SK-N-SH treated with all-trans-retinoic acid at 6 μM for 48 hours (cell line): ENCODE data around the gene ZNF423.

Experiments used
- ESRRG ChIP-seq: fragments of 250-450 bp; sonication (Bioruptor Pico); IDR thresholded peaks from 2 replicates; pipeline ENCODE4 v1.6.1; 2021; ENCODE audit warnings: mild to moderate bottlenecking
- RARB ChIP-seq: fragments of 250-450 bp; sonication (Bioruptor Pico); IDR thresholded peaks from 2 replicates; pipeline ENCODE4 v1.8.0; 2021; ENCODE audit warnings: mild to moderate bottlenecking, moderate library complexity
- SNAI2 ChIP-seq: fragments of 250-450 bp; sonication (Bioruptor Pico); IDR thresholded peaks from 2 replicates; pipeline ENCODE4 v1.5.0; 2020; ENCODE audit warnings: mild to moderate bottlenecking, moderate library complexity
- TCF4 ChIP-seq: fragments of 250-450 bp; sonication (Bioruptor Pico); IDR thresholded peaks from 2 replicates; pipeline ENCODE4 v1.8.0; 2021; ENCODE audit warnings: mild to moderate bottlenecking, moderate library complexity, borderline replicate concordance
- TOX ChIP-seq: fragments of 250-450 bp; sonication (Bioruptor Pico); IDR thresholded peaks from 2 replicates; pipeline ENCODE4 v1.8.0; 2021; ENCODE audit warnings: mild to moderate bottlenecking, moderate library complexity, borderline replicate concordance
- ZFP3 ChIP-seq: fragments of 250-450 bp; sonication (Bioruptor Pico); IDR thresholded peaks from 2 replicates; pipeline ENCODE4 v1.5.0; 2020; ENCODE audit warnings: mild to moderate bottlenecking, moderate library complexity
- ZFP30 ChIP-seq: fragments of 450-650 bp; formaldehyde crosslinking; IDR thresholded peaks from 2 replicates; pipeline ENCODE4 v1.5.0; 2022; ENCODE audit warnings: mild to moderate bottlenecking, moderate library complexity
- ZNF70 ChIP-seq: fragments of 450-650 bp; formaldehyde crosslinking; IDR thresholded peaks from 2 replicates; pipeline ENCODE4 v1.5.0; 2020; ENCODE audit warnings: mild to moderate bottlenecking, moderate library complexity
- ZNF8 ChIP-seq: fragments of 450-650 bp; formaldehyde crosslinking; IDR thresholded peaks from 2 replicates; pipeline ENCODE4 v1.5.0; 2020; ENCODE audit warnings: mild to moderate bottlenecking, moderate library complexity
- TF ChIP-seq, protein P1 (sequence below): fragments of 250-450 bp; sonication (Bioruptor Pico); IDR thresholded peaks from 2 replicates; pipeline ENCODE4 v1.5.1; 2021; ENCODE audit warnings: mild to moderate bottlenecking, moderate library complexity
- TF ChIP-seq, protein P2 (sequence below): fragments of 250-450 bp; sonication (Bioruptor Pico); IDR thresholded peaks from 2 replicates; pipeline ENCODE4 v1.8.0; 2020; ENCODE audit warnings: mild to moderate bottlenecking, moderate library complexity, borderline replicate concordance
- TF ChIP-seq, protein P3 (sequence below): fragments of 250-450 bp; sonication (Bioruptor Pico); IDR thresholded peaks from 2 replicates; pipeline ENCODE4 v1.5.0; 2020; ENCODE audit warnings: mild to moderate bottlenecking, moderate library complexity

DNA sequence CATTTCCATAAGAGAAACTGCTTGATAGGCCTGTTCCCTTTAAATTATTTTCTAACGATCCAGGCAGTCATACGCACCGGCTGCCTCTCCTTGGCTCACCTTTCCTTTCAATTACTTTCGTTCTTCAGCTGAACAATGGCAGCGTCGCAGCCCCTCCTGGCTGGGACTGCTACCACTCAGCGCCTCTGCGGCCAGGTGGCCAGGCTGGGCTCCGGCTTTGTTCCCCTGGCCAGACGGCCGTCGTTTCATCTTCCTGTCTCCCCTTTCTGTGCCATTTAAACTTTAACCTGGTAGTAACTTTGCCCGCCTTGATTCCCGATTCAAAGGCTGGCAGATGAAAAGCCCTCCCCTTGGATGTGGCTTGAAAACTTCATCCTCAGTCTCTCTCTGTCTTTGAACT lies 403.3 kb downstream of the ZNF423 start:
- no peak for TF ChIP-seq TOX
- TF ChIP-seq RARB (CRISPR knock-in tag), result no peak
- no peak for TF ChIP-seq ZFP30 (CRISPR knock-in tag)
- no peak for TF ChIP-seq ZFP3
- TF ChIP-seq SNAI2 (CRISPR knock-in tag), result no peak
- TF ChIP-seq ZNF70, result no peak
- TF ChIP-seq ESRRG (CRISPR knock-in tag), result no peak
- no peak for TF ChIP-seq TCF4
- TF ChIP-seq, protein P1, sequence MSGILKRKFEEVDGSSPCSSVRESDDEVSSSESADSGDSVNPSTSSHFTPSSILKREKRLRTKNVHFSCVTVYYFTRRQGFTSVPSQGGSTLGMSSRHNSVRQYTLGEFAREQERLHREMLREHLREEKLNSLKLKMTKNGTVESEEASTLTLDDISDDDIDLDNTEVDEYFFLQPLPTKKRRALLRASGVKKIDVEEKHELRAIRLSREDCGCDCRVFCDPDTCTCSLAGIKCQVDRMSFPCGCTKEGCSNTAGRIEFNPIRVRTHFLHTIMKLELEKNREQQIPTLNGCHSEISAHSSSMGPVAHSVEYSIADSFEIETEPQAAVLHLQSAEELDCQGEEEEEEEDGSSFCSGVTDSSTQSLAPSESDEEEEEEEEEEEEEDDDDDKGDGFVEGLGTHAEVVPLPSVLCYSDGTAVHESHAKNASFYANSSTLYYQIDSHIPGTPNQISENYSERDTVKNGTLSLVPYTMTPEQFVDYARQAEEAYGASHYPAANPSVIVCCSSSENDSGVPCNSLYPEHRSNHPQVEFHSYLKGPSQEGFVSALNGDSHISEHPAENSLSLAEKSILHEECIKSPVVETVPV (CRISPR knock-in tag), result no peak
- TF ChIP-seq ZNF8, result no peak
- TF ChIP-seq, protein P2, sequence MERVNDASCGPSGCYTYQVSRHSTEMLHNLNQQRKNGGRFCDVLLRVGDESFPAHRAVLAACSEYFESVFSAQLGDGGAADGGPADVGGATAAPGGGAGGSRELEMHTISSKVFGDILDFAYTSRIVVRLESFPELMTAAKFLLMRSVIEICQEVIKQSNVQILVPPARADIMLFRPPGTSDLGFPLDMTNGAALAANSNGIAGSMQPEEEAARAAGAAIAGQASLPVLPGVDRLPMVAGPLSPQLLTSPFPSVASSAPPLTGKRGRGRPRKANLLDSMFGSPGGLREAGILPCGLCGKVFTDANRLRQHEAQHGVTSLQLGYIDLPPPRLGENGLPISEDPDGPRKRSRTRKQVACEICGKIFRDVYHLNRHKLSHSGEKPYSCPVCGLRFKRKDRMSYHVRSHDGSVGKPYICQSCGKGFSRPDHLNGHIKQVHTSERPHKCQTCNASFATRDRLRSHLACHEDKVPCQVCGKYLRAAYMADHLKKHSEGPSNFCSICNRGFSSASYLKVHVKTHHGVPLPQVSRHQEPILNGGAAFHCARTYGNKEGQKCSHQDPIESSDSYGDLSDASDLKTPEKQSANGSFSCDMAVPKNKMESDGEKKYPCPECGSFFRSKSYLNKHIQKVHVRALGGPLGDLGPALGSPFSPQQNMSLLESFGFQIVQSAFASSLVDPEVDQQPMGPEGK, result no peak
- TF ChIP-seq, protein P3, sequence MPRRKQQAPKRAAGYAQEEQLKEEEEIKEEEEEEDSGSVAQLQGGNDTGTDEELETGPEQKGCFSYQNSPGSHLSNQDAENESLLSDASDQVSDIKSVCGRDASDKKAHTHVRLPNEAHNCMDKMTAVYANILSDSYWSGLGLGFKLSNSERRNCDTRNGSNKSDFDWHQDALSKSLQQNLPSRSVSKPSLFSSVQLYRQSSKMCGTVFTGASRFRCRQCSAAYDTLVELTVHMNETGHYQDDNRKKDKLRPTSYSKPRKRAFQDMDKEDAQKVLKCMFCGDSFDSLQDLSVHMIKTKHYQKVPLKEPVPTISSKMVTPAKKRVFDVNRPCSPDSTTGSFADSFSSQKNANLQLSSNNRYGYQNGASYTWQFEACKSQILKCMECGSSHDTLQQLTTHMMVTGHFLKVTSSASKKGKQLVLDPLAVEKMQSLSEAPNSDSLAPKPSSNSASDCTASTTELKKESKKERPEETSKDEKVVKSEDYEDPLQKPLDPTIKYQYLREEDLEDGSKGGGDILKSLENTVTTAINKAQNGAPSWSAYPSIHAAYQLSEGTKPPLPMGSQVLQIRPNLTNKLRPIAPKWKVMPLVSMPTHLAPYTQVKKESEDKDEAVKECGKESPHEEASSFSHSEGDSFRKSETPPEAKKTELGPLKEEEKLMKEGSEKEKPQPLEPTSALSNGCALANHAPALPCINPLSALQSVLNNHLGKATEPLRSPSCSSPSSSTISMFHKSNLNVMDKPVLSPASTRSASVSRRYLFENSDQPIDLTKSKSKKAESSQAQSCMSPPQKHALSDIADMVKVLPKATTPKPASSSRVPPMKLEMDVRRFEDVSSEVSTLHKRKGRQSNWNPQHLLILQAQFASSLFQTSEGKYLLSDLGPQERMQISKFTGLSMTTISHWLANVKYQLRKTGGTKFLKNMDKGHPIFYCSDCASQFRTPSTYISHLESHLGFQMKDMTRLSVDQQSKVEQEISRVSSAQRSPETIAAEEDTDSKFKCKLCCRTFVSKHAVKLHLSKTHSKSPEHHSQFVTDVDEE (CRISPR knock-in tag), result no peak
